OCI-LY7 (cell line): ENCODE measurements around the gene OR10A5.

ENCODE experiments used
- CTCF ChIP-seq: fragments of 200-600 bp; sonication (generic); conservative IDR thresholded peaks from 2 replicates; pipeline ENCODE4 v1.5.1; 2014; ENCODE audit warnings: mild to moderate bottlenecking, antibody characterized with exemption, low read length, moderate library complexity, mixed read lengths
- EZH2phosphoT487 ChIP-seq: fragments of 200-600 bp; sonication (generic); IDR thresholded peaks from 2 replicates; pipeline ENCODE4 v1.6.1; 2018; ENCODE audit warnings: low read depth, borderline replicate concordance, mild to moderate bottlenecking, mixed run types, antibody characterized with exemption, low read length, moderate library complexity, mixed read lengths

- TF ChIP-seq CTCF (no peak), EZH2phosphoT487 (no peak)
Measured at GRCh38 chr11:6888830-6889229, 43.3 kb downstream of the OR10A5 start.
